HepG2 (cell line): ENCODE measurements around the gene NOXA1. TPM values are rescaled to one million over a fixed set of nuclear protein-coding genes. Genes with fewer than 3 reads are reported as not detected.

ENCODE experiments used
- ATAC-seq: fragments of 200-7000 bp; cut with Tn5 transposase; 3 replicates; pipeline ENCODE4 v1.9.1; 2020; ENCODE audit warnings: mild to moderate bottlenecking, moderate library complexity
- BruUV-seq: library from RNA; stranded (reverse); fragments of 400-500 nt; replicated peaks from 2 replicates; lab custom pipeline; 2021; lab: Mats Ljungman, UMichigan
- CTCF ChIA-PET: fragments of 300-600 bp; formaldehyde crosslinking; extraction: SDS; loops from one replicate; lab custom pipeline; 2021; ENCODE audit warnings: low total read pairs, inconsistent platforms, low intra/inter-chr PET ratio; lab: Yijun Ruan, JAX
- POLR2A ChIA-PET: fragments of 350-600 bp; sonication (Branson Sonifier 250); formaldehyde crosslinking; loops from one replicate; lab custom pipeline; 2020; ENCODE audit warnings: antibody characterized with exemption, inconsistent platforms; lab: Yijun Ruan, JAX
- DNase-seq: peaks from one replicate; pipeline ENCODE4 v3.0.0-alpha.2; 2015; ENCODE audit warnings: low spot score
- FAIRE-seq: peaks from 3 replicates; lab custom pipeline; 2011; peaks lifted over from hg19 to GRCh38; lab: Jason Lieb, UNC
- H2AFZ ChIP-seq: one replicate; pipeline ENCODE4 v1.6.1; 2011; ENCODE audit warnings: low read length, inconsistent platforms
- H3K27ac ChIP-seq: fragments of 300-600 bp; 3 replicates; pipeline ENCODE4 v1.8.0; 2011; ENCODE audit warnings: mixed run types, mild to moderate bottlenecking, mixed read lengths, low read length, inconsistent platforms; ENCODE audit not compliant: insufficient read depth; ENCODE audit errors: extremely low read length
- H3K27me3 ChIP-seq, 2 experiments: fragments of 200-600 bp in 1 of 2; 2 replicates in 1 of 2; 3 replicates in 1 of 2; pipeline versions ENCODE4 v1.6.0 to v1.8.0; 2011; ENCODE audit warnings: low read length in 2 of 2, mild to moderate bottlenecking in 2 of 2, moderate library complexity in 2 of 2, inconsistent platforms in 1 of 2; ENCODE audit not compliant: insufficient read depth in 2 of 2, control insufficient read depth in 1 of 2
- H3K36me3 ChIP-seq, 2 experiments: fragments of 200-600 bp in 1 of 2; replicated peaks in 1 of 2; 2 replicates in 1 of 2; 3 replicates in 1 of 2; pipeline versions ENCODE4 v1.5.1 to v1.8.0; 2011; ENCODE audit warnings: low read length in 2 of 2, inconsistent platforms in 1 of 2; ENCODE audit not compliant: insufficient read depth in 2 of 2, control insufficient read depth in 1 of 2
- H3K4me1 ChIP-seq: 2 replicates; pipeline ENCODE4 v1.5.1; 2012; ENCODE audit warnings: low read length, inconsistent platforms; ENCODE audit not compliant: insufficient read depth
- H3K4me2 ChIP-seq: 2 replicates; pipeline ENCODE4 v1.6.0; 2011; ENCODE audit warnings: low read depth, low read length, inconsistent platforms
- H3K4me3 ChIP-seq, 3 experiments: fragments of 200-600 bp in 1 of 3; sonication (generic), shearing (Covaris generic) in 1 of 3; replicated peaks in 1 of 3; 2 replicates each; pipeline ENCODE4 v1.5.1; 2011 to 2016; ENCODE audit warnings: low read length in 3 of 3, inconsistent platforms in 2 of 3, low read depth in 2 of 3, mild to moderate bottlenecking in 2 of 3, control low read depth in 1 of 3, mixed read lengths in 1 of 3; ENCODE audit not compliant: insufficient read depth in 1 of 3
- H3K79me2 ChIP-seq: one replicate; pipeline ENCODE4 v1.6.1; 2011; ENCODE audit warnings: low read length, inconsistent platforms; ENCODE audit not compliant: insufficient read depth
- H3K9ac ChIP-seq: 2 replicates; pipeline ENCODE4 v1.6.0; 2011; ENCODE audit warnings: mild to moderate bottlenecking, low read depth, low read length, inconsistent platforms; ENCODE audit not compliant: insufficient read depth
- H3K9me3 ChIP-seq: 2 replicates; pipeline ENCODE4 v1.5.1; 2012; ENCODE audit warnings: mild to moderate bottlenecking, low read length
- H4K20me1 ChIP-seq: 2 replicates; pipeline ENCODE4 v1.6.0; 2011; ENCODE audit warnings: inconsistent platforms, mild to moderate bottlenecking, low read length, moderate library complexity; ENCODE audit not compliant: insufficient read depth
- ATRX ChIP-seq: sonication (generic); formaldehyde crosslinking; IDR thresholded peaks from 2 replicates; pipeline ENCODE4 v1.4.0; 2020; ENCODE audit warnings: missing genetic modification reagents, borderline replicate concordance
- BRD4 ChIP-seq: sonication (generic); formaldehyde crosslinking; IDR thresholded peaks from 2 replicates; pipeline ENCODE4 v1.4.0; 2020; ENCODE audit warnings: missing genetic modification reagents
- HDAC2 ChIP-seq: sonication (generic); formaldehyde crosslinking; IDR thresholded peaks from 2 replicates; pipeline ENCODE4 v1.4.0; 2020; ENCODE audit warnings: missing genetic modification reagents
- KDM2A ChIP-seq: sonication (generic); formaldehyde crosslinking; IDR thresholded peaks from 2 replicates; pipeline ENCODE4 v1.4.0; 2020; ENCODE audit warnings: low read depth, missing genetic modification reagents, borderline replicate concordance
- MAZ ChIP-seq, 2 experiments: sonication (generic) in 1 of 2; formaldehyde crosslinking in 1 of 2; IDR thresholded peaks; 2 replicates each; pipeline versions ENCODE4 v1.5.0 to v1.6.1; 2012 to 2020; ENCODE audit warnings: low read depth in 2 of 2, mild to moderate bottlenecking in 2 of 2, borderline replicate concordance in 1 of 2, improper control_type of control experiment in 1 of 2, low read length in 1 of 2, missing genetic modification reagents in 1 of 2, moderate library complexity in 1 of 2
- RARA ChIP-seq: IDR thresholded peaks from 2 replicates; pipeline ENCODE4 v1.6.1; 2016; ENCODE audit warnings: missing genetic modification reagents, missing compliant biosample characterization
- ZFYVE20 ChIP-seq: sonication (generic); formaldehyde crosslinking; IDR thresholded peaks from 2 replicates; pipeline ENCODE4 v1.8.0; 2023; ENCODE audit warnings: low read depth, mild to moderate bottlenecking, moderate library complexity, missing genetic modification reagents, borderline replicate concordance
- ZNF225 ChIP-seq: sonication (generic); formaldehyde crosslinking; IDR thresholded peaks from 2 replicates; pipeline ENCODE4 v1.4.0; 2020; ENCODE audit warnings: mild to moderate bottlenecking, missing genetic modification reagents
- ZNF3 ChIP-seq: IDR thresholded peaks from 2 replicates; pipeline ENCODE4 v1.7.0; 2017; ENCODE audit warnings: inconsistent platforms
- ZNF383 ChIP-seq: sonication (generic); formaldehyde crosslinking; IDR thresholded peaks from 2 replicates; pipeline ENCODE4 v1.4.0; 2020; ENCODE audit warnings: missing genetic modification reagents, mild to moderate bottlenecking, borderline replicate concordance
- ZNF552 ChIP-seq: sonication (generic); formaldehyde crosslinking; IDR thresholded peaks from 2 replicates; pipeline ENCODE4 v1.9.0; 2022; ENCODE audit warnings: missing genetic modification reagents, mild to moderate bottlenecking, borderline replicate concordance
- WGBS: methylation state at CpG from one replicate; pipeline ENCODE4 v1.1.6; 2017; ENCODE audit warnings: low lambda C conversion rate; 5-methylcytosine and 5-hydroxymethylcytosine counted together
- in situ Hi-C: cut with HindIII; loops from 2 replicates; pipeline ENCODE4 v1.10.0; 2017; ENCODE audit warnings: low pct_unique_long_range_greater_than_20kb; ENCODE audit not compliant: extremely low pct_ligation_motif_present
- intact Hi-C: fragments of 100-400 bp; cut with micrococcal nuclease; formaldehyde crosslinking; loops from one replicate; pipeline ENCODE4 v1.10.0; 2022; ENCODE audit not compliant: unreplicated experiment
- polyA plus RNA-seq, 8 experiments: library from polyadenylated mRNA; depleted of rRNA in 3 of 8; stranded (reverse) in 7 of 8; unstranded in 1 of 8; fragments of >200 nt; fragmentation: Illumina TruSeq in 4 of 8; extraction: Trizol in 4 of 8; gene quantifications; 2 replicates each; pipeline versions ENCODE4 v1.2.1 to v1.2.3, GENCODE V29; 2011 to 2016; ENCODE audit warnings: low read depth in 4 of 8, missing spikeins in 1 of 8, mixed read lengths in 1 of 8; ENCODE audit not compliant: insufficient read depth in 1 of 8
- total RNA-seq, 5 experiments: library from RNA; depleted of rRNA; stranded (reverse); fragments of >200 nt; fragmentation: Illumina TruSeq; extraction: Trizol; gene quantifications; 2 replicates each; pipeline ENCODE4 v1.2.3, GENCODE V29; 2016; ENCODE audit warnings: low read depth in 1 of 5
- TF ChIP-seq, protein P1 (sequence below): sonication (generic); formaldehyde crosslinking; IDR thresholded peaks from 2 replicates; pipeline ENCODE4 v1.5.0; 2020; ENCODE audit warnings: mild to moderate bottlenecking, missing genetic modification reagents
- TF ChIP-seq, protein P2 (sequence below): IDR thresholded peaks from 2 replicates; pipeline ENCODE4 v1.6.1; 2016; ENCODE audit warnings: missing genetic modification reagents, missing compliant biosample characterization
- TF ChIP-seq, protein P3 (sequence below): sonication (generic); formaldehyde crosslinking; IDR thresholded peaks from 2 replicates; pipeline ENCODE4 v1.4.0; 2020; ENCODE audit warnings: missing genetic modification reagents
- TF ChIP-seq, protein P4 (sequence below): sonication (generic); formaldehyde crosslinking; IDR thresholded peaks from 2 replicates; pipeline ENCODE4 v1.8.0; 2022; ENCODE audit warnings: missing genetic modification reagents, mild to moderate bottlenecking, borderline replicate concordance

The NOXA1 gene
- total and polyA plus RNA-seq, 2 of the 13 experiments (the other 11 are each of a cell fraction or from before 2014, with no cell fraction given) = 0.78 to 1.2 TPM

DNA sequence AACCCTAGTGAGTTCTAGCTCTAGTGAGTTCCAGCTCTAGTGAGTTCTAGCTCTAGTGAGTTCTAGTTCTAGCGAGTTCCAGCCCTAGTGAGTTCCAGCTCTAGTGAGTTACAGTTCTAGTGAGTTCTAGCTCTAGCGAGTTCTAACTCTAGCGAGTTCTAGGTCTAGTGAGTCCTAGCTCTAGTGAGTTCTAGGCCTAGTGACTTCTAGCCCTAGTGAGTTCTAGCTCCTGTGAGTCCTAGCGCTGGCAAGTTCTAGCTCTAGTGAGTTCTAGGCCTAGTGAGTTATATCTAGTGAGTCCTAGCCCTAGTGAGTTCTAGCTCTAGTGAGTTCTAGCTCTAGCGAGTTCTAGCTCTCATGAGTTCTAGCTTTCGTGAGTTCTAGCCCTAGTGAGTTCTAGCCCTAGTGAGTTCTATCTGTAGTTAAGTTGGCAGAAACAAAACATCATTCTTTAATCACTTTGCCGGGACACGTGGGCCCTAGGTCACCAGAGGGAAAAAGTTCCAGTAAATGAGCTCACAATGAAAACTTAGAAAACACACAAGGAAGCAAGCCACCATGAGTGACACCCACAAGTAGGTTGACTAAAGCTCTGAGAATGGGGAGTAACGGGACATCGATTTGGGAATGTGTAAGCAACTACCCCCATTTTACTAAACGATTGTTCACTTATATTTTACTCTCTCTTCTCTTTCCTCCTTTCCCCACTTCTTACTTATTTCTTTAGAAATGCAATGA lies 47.7 kb upstream of the NOXA1 start (continued):
- TF ChIP-seq, protein P1, sequence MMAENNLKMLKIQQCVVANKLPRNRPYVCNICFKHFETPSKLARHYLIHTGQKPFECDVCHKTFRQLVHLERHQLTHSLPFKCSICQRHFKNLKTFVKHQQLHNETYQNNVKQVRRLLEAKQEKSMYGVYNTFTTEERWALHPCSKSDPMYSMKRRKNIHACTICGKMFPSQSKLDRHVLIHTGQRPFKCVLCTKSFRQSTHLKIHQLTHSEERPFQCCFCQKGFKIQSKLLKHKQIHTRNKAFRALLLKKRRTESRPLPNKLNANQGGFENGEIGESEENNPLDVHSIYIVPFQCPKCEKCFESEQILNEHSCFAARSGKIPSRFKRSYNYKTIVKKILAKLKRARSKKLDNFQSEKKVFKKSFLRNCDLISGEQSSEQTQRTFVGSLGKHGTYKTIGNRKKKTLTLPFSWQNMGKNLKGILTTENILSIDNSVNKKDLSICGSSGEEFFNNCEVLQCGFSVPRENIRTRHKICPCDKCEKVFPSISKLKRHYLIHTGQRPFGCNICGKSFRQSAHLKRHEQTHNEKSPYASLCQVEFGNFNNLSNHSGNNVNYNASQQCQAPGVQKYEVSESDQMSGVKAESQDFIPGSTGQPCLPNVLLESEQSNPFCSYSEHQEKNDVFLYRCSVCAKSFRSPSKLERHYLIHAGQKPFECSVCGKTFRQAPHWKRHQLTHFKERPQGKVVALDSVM (CRISPR knock-in tag) = no peak
- TF ChIP-seq KDM2A (CRISPR knock-in tag) (no peak), ATRX (no peak)
- TF ChIP-seq, protein P2, sequence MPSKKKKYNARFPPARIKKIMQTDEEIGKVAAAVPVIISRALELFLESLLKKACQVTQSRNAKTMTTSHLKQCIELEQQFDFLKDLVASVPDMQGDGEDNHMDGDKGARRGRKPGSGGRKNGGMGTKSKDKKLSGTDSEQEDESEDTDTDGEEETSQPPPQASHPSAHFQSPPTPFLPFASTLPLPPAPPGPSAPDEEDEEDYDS (CRISPR knock-in tag) = no peak
- TF ChIP-seq, protein P3, sequence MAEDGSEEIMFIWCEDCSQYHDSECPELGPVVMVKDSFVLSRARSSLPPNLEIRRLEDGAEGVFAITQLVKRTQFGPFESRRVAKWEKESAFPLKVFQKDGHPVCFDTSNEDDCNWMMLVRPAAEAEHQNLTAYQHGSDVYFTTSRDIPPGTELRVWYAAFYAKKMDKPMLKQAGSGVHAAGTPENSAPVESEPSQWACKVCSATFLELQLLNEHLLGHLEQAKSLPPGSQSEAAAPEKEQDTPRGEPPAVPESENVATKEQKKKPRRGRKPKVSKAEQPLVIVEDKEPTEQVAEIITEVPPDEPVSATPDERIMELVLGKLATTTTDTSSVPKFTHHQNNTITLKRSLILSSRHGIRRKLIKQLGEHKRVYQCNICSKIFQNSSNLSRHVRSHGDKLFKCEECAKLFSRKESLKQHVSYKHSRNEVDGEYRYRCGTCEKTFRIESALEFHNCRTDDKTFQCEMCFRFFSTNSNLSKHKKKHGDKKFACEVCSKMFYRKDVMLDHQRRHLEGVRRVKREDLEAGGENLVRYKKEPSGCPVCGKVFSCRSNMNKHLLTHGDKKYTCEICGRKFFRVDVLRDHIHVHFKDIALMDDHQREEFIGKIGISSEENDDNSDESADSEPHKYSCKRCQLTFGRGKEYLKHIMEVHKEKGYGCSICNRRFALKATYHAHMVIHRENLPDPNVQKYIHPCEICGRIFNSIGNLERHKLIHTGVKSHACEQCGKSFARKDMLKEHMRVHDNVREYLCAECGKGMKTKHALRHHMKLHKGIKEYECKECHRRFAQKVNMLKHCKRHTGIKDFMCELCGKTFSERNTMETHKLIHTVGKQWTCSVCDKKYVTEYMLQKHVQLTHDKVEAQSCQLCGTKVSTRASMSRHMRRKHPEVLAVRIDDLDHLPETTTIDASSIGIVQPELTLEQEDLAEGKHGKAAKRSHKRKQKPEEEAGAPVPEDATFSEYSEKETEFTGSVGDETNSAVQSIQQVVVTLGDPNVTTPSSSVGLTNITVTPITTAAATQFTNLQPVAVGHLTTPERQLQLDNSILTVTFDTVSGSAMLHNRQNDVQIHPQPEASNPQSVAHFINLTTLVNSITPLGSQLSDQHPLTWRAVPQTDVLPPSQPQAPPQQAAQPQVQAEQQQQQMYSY (CRISPR knock-in tag) = no peak

DNA sequence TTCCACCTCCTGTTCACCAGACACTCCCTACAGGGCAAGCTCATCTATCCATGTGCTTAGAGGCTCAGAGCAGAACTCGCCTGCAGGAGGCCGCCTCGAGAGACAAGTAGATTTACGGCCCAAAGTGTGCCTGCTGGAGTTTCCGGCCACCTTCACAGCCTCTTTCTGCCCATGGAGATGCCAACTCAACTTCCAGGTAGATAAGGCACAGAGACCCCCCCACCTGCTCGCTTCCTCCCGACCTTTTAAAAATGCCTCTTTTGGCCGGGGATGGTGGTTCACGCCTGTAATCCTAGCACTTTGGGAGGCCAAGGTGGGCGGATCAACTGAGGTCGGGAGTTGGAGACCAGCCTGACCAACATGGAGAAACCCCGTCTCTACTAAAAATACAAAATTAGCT lies 46.8 kb upstream of the NOXA1 start:
- Histone ChIP-seq H3K4me3 (no peak overlapping the region), H3K9me3 (no peaks in the 10 kb centered on the region), H3K79me2 (no peaks in the 10 kb centered on the region), H3K9ac (no peak overlapping the region), H3K27me3 (no peaks in the 10 kb centered on the region), H3K4me1 (no peaks in the 10 kb centered on the region), H2AFZ (no peak overlapping the region), H3K36me3 (no peaks in the 10 kb centered on the region), H3K27ac (no peak overlapping the region), H4K20me1 (no peaks in the 10 kb centered on the region), H3K4me2 (no peak overlapping the region)
- no TSS peak for BruUV-seq
- in situ Hi-C loops = no loop called here
- WGBS = 78% methylated on average over 12 of the region's 12 CpGs
- DNase-seq = no peak
- POLR2A ChIA-PET = no interaction called here
- no peak for ATAC-seq
- no peak for FAIRE-seq
- CTCF ChIA-PET = no interaction called here
- intact Hi-C loops = no loop called here
- TF ChIP-seq, protein P4, sequence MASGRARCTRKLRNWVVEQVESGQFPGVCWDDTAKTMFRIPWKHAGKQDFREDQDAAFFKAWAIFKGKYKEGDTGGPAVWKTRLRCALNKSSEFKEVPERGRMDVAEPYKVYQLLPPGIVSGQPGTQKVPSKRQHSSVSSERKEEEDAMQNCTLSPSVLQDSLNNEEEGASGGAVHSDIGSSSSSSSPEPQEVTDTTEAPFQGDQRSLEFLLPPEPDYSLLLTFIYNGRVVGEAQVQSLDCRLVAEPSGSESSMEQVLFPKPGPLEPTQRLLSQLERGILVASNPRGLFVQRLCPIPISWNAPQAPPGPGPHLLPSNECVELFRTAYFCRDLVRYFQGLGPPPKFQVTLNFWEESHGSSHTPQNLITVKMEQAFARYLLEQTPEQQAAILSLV = no peak
- no peak for TF ChIP-seq RARA (CRISPR knock-in tag)
- TF ChIP-seq ZNF552 (CRISPR knock-in tag) = no peak
- no peak for TF ChIP-seq ZFYVE20 (CRISPR knock-in tag)
- TF ChIP-seq ZNF383 (CRISPR knock-in tag) = no peak
- TF ChIP-seq HDAC2 = no peak
- TF ChIP-seq ZNF225 (CRISPR knock-in tag) = no peak
- no peak for TF ChIP-seq BRD4 (CRISPR knock-in tag)
- TF ChIP-seq ZNF3 = no peak
- no peak for TF ChIP-seq MAZ (IDR thresholded peaks at IDR 0.05; ENCODE audit: borderline replicate concordance, low read depth, low read length)
- TF ChIP-seq MAZ (CRISPR knock-in tag; IDR thresholded peaks at IDR 0.05; ENCODE audit: low read depth) = no peak
